GM12864 (cell line): ENCODE measurements around the gene NGB.

ENCODE experiments used
- DNase-seq: peaks from one replicate; pipeline ENCODE4 v3.0.0-alpha.2; 2011; ENCODE audit warnings: low read depth
- H3K4me3 ChIP-seq: 2 replicates; pipeline ENCODE4 v1.5.1; 2011; ENCODE audit warnings: mild to moderate bottlenecking, low read depth, low read length, control low read depth
- CTCF ChIP-seq: IDR thresholded peaks from 2 replicates; pipeline ENCODE4 v1.5.1; 2011; ENCODE audit warnings: low read depth, mild to moderate bottlenecking, moderate library complexity, low read length, control low read depth, inconsistent platforms; ENCODE audit errors: missing control alignments

Gene NGB

GRCh38 chr14:77248666-77249065 lies 22.3 kb downstream of the NGB start:
- no peak for TF ChIP-seq CTCF
- H3K4me3 ChIP-seq: no peak overlapping the region
- DNase-seq: no peak

DNA sequence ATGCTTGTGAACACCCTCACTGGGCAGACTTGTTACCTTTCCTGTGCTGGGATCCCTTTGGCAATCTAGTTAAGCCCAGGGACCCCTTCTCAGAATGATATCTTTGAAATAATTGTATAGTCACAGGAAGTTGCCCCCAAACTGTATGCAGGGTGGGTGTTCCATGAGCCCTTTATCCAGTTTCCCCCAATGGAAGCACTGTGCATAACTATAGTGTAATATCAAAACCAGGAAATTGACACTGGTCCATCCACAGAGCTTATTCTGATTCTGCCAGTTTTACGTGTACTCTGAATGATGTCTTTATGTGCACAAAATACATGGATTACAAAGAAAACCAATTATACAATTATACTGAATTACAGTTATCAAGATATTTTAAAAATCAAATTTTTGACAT lies 24.2 kb downstream of the NGB start:
- no peak for DNase-seq
- no peak overlapping the region for H3K4me3 ChIP-seq
- TF ChIP-seq CTCF: no peak

- H3K4me3 ChIP-seq: no peak overlapping the region
- peak; percentile 28 for TF ChIP-seq CTCF
- no peak for DNase-seq
These were observed 25.2 kb downstream of the NGB start for GRCh38 chr14:77245820-77246219.

DNA sequence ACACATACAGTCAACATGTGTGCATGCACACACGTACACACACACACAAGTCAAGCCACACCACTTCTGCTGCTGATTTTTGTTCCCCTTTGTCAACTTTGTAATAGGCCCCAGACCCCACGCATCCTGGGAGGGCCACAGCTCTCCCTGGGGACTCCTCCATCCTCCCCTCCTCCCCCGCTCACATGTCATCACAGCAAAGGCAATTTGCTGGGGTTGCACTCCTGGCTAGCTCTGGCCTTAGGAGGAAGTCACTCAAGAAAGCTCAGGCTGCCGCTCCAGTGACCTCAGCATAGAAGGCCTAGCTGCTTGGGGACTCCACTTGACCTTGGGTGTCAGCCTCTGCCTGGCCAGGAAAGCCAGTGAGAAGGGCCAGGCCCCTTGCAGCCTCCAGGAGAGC lies 27.2 kb downstream of the NGB start:
- no peak for TF ChIP-seq CTCF
- no peak for DNase-seq
- no peak overlapping the region for H3K4me3 ChIP-seq

DNA sequence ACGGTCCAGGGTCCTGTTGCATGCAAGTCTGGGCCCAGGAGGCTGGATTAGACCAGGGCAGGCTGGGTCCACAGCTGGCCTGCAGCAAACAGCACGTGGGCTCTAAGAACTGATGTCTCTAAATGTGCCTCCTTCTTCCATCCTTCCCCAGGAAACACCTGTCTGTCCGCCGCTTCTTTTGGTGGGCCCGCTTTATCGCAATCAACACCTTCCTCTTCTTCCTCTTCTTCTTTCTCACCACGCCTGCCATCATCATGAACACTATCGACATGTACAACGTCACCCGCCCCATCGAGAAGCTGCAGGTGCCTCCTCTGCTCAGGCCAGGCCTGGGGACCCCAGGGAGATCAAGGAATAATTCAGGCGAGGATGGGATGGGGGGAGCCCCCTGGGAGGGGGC lies 28.3 kb downstream of the NGB start:
- no peak for DNase-seq
- TF ChIP-seq CTCF: no peak
- no peak overlapping the region for H3K4me3 ChIP-seq

GRCh38 chr14:77241955-77242354 lies 29.1 kb downstream of the NGB start:
- no peak overlapping the region for H3K4me3 ChIP-seq
- DNase-seq: no peak
- no peak for TF ChIP-seq CTCF

DNA sequence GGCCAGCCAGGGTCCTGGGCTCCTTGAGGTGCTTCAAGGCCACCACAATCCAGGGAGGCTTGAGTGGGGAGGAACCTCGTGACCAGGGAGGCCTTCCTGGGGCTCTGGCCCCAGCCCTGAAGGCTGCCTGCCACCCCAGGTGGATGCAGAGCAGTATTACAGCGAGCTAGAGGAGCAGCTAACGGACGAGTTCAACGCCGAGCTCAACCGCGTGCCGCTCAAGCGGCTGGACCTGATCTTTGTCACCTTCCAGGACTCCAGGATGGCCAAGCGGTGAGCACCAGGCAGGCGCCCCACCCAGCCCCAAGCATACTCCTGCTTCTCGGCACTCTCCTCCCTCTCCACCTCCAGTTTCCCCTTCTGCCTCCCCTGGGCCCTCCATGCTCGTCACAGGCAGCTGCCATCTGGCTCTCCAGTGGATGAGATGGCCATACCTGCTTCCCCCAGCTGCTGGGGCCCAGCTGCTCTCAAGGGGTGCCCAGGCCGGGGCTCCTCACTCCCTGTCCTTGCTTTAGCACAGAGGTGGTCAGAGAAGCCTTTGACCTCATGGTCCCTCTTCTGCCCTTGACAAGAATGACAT lies 30.6 kb downstream of the NGB start:
- DNase-seq: no peak
- TF ChIP-seq CTCF: no peak
- no peak overlapping the region for H3K4me3 ChIP-seq
